Measurements from ENCODE around the gene FBXW11. TPM values are rescaled to one million over a fixed set of nuclear protein-coding genes. Genes with fewer than 3 reads are reported as not detected.

Gene FBXW11
- total and polyA plus RNA-seq, 12 donors, result 6.8 to 89.0 (median 60.3) TPM

DNA sequence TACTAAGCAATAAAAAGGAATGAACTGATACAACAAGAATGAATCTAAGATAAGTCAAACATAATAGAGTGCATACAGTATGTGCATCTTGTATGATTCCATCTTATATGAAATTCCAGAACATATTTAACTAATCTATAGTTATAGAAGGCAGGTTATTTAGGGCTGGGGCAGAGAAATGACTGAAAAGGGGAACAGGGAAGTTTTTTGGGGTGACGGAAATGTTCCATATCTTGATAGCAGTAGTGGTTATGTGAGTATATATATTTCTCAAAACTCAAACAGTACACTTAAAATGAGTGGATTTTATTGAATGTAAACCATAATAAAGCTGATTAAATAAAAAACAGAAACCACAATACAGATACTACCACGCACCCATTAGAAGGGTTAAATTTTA lies 24.6 kb downstream of the FBXW11 start:
- Histone ChIP-seq H3K27ac (no peak overlapping the region), H3K4me1 (replicated peaks in 1 of 2) (peaks cover 4 to 32% of the 10 kb centered on the region in 2 donors), H3K9me3 (replicated peaks in 1 of 3) (peaks cover 0 to 18% (median 0%) of the 10 kb centered on the region in 3 donors), H3K27me3 (no peaks in the 10 kb centered on the region), H3K4me3 (no peak overlapping the region), H3K36me3 (replicated peaks in 1 of 2) (no peaks in the 10 kb centered on the region)
- TF ChIP-seq POLR2A (IDR thresholded peaks at IDR 0.05), result no peak
- TF ChIP-seq, protein P1, sequence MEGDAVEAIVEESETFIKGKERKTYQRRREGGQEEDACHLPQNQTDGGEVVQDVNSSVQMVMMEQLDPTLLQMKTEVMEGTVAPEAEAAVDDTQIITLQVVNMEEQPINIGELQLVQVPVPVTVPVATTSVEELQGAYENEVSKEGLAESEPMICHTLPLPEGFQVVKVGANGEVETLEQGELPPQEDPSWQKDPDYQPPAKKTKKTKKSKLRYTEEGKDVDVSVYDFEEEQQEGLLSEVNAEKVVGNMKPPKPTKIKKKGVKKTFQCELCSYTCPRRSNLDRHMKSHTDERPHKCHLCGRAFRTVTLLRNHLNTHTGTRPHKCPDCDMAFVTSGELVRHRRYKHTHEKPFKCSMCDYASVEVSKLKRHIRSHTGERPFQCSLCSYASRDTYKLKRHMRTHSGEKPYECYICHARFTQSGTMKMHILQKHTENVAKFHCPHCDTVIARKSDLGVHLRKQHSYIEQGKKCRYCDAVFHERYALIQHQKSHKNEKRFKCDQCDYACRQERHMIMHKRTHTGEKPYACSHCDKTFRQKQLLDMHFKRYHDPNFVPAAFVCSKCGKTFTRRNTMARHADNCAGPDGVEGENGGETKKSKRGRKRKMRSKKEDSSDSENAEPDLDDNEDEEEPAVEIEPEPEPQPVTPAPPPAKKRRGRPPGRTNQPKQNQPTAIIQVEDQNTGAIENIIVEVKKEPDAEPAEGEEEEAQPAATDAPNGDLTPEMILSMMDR (IDR thresholded peaks at IDR 0.05), result no peak
- intact Hi-C loops (cut with DNase I), result no loop called here
- DNase-seq, result no peak
- WGBS, 4 donors, result 93 to 98% (median 97%) methylated on average over 2 of the region's 2 CpGs

DNA sequence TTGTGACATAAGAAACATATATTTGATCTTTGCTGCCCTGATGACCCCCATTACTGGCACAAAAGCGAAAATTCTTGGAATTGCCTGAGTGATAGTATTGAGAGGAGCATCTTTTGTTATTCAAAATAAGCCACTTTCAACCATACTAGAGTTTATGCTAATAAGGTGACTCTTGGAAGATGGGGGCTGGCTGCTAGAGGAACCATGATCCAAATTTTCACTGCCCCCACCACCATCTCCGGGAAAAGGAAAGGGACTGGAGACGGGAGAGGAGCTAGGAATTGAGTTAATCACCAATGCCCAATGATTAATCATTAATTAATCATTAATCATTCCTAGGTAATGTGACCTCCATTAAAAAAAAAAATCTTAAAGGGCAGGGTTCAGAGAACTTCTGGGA lies 25.6 kb downstream of the FBXW11 start:
- Histone ChIP-seq H3K36me3 (replicated peaks in 1 of 2) (no peaks in the 10 kb centered on the region), H3K27ac (no peak overlapping the region), H3K27me3 (no peaks in the 10 kb centered on the region), H3K9me3 (replicated peaks in 1 of 3) (peaks cover 0 to 18% (median 0%) of the 10 kb centered on the region in 3 donors), H3K4me3 (no peak overlapping the region), H3K4me1 (replicated peaks in 1 of 2) (peaks cover 6 to 35% of the 10 kb centered on the region in 2 donors)
- WGBS, 4 donors, result 85 to 93% (median 89%) methylated on average over 3 of the region's 3 CpGs
- DNase-seq, result no peak
- TF ChIP-seq POLR2A (IDR thresholded peaks at IDR 0.05), result no peak
- TF ChIP-seq, protein P1 (IDR thresholded peaks at IDR 0.05), result no peak
- intact Hi-C loops (cut with DNase I), result no loop called here

DNA sequence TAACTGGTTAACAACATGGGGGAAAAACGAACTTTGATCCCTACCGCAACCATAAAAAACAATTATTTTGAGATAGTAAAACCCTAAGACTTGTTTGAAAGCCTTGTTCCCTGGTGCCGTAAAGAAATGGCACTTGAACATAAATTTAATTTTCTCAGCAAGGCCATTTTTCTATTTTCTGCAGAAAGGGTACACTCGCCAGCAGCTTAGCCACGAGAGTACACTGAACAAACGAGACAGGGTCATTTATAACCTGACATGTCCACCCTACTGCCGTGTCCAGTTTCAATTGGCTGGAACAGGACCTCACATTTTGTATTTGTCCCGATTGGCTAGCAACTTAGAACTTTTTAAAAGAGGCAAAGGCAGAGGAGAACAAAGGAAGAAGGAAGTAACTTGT lies 26.8 kb downstream of the FBXW11 start:
- Histone ChIP-seq H3K4me1 (replicated peaks in 1 of 2) (peaks cover 14 to 41% of the 10 kb centered on the region in 2 donors), H3K4me3 (no peak overlapping the region), H3K27ac (no peak overlapping the region), H3K27me3 (no peaks in the 10 kb centered on the region), H3K9me3 (replicated peaks in 1 of 3) (peaks cover 0 to 18% (median 0%) of the 10 kb centered on the region in 3 donors), H3K36me3 (replicated peaks in 1 of 2) (no peaks in the 10 kb centered on the region)
- no peak for DNase-seq
- 93 to 96% (median 94%) methylated on average over 8 of the region's 8 CpGs for WGBS, 4 donors
- intact Hi-C loops (cut with DNase I), result no loop called here
- TF ChIP-seq, protein P1 (IDR thresholded peaks at IDR 0.05), result no peak
- TF ChIP-seq POLR2A (IDR thresholded peaks at IDR 0.05), result no peak

DNA sequence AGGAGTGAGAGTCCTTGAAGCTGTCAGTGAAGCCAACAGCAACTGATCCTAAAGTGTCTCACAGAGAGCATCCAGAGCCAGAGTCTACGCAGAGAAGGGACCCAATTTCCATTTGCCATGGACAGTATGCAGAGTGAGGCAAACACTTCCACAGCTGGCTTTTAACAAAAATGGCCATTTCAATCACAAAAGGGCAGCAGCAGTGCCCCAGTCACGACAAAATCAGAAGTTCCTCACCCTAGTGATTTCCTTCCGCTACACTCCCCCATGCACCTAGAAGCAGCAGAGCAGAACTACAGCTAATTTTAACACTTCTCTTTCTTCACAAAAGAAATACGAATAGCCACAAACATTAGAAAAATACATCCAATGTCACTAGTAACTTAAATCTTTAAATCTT lies 27.9 kb downstream of the FBXW11 start:
- peaks cover 0 to 18% (median 0%) of the 10 kb centered on the region in 3 donors for H3K9me3 ChIP-seq (replicated peaks in 1 of 3)
- no peak overlapping the region for H3K4me3 ChIP-seq
- no peaks in the 10 kb centered on the region for H3K36me3 ChIP-seq (replicated peaks in 1 of 2)
- H3K27ac ChIP-seq, result no peak overlapping the region
- 88 to 91% (median 89%) methylated on average over 4 of the region's 4 CpGs for WGBS, 4 donors
- no peak for TF ChIP-seq POLR2A (IDR thresholded peaks at IDR 0.05)
- TF ChIP-seq, protein P1 (IDR thresholded peaks at IDR 0.05), result no peak
- no peaks in the 10 kb centered on the region for H3K27me3 ChIP-seq
- no peak for DNase-seq
- peaks cover 14 to 38% of the 10 kb centered on the region in 2 donors for H3K4me1 ChIP-seq (replicated peaks in 1 of 2)
- intact Hi-C loops (cut with DNase I), result no loop called here

All from adrenal gland (tissue), 12 donors.